Transverse colon (tissue), 4 donors: ENCODE measurements around the gene NOTCH1. TPM values are rescaled to one million over a fixed set of nuclear protein-coding genes. Genes with fewer than 3 reads are reported as not detected.

Source experiments
- DNase-seq: peaks from one replicate; pipeline ENCODE4 v3.0.0-alpha.2; 2019
- H3K27ac ChIP-seq, 4 donors: fragments of 200-600 bp; sonication (generic); 2 replicates each; pipeline ENCODE4 v1.5.1; 2016 to 2018; ENCODE audit warnings: inconsistent platforms in 4 of 4
- H3K27me3 ChIP-seq: fragments of 200-600 bp; sonication (generic); 2 replicates; pipeline ENCODE4 v1.5.1; 2017; ENCODE audit warnings: inconsistent platforms
- H3K36me3 ChIP-seq, 4 donors: fragments of 200-600 bp; sonication (generic); 2 replicates each; pipeline ENCODE4 v1.5.1; 2017 to 2019; ENCODE audit warnings: inconsistent platforms in 4 of 4
- H3K4me1 ChIP-seq, 4 donors: fragments of 200-600 bp; sonication (generic); 2 replicates each; pipeline ENCODE4 v1.5.1; 2017 to 2020; ENCODE audit warnings: inconsistent platforms in 4 of 4
- H3K4me3 ChIP-seq, 4 donors: fragments of 200-600 bp; sonication (generic); 1 replicate in 1 of 4; 2 replicates in 3 of 4; pipeline versions ENCODE4 v1.5.1 to v1.6.1; 2017 to 2019; ENCODE audit warnings: inconsistent platforms in 4 of 4
- H3K9me3 ChIP-seq, 2 donors: fragments of 200-600 bp; sonication (generic); 2 replicates each; pipeline ENCODE4 v1.5.1; 2017 to 2019; ENCODE audit warnings: inconsistent platforms in 2 of 2
- CTCF ChIP-seq, 5 experiments: fragments of 200-600 bp in 3 of 5; fragments of 450-650 bp in 2 of 5; sonication (generic) in 3 of 5; IDR thresholded peaks; 1 replicate in 2 of 5; 2 replicates in 3 of 5; pipeline ENCODE4 v1.5.1; 2016 to 2017; ENCODE audit warnings: antibody characterized with exemption in 5 of 5, inconsistent platforms in 3 of 5, mild to moderate bottlenecking in 2 of 5, moderate library complexity in 1 of 5
- EP300 ChIP-seq: sonication (generic); formaldehyde crosslinking; IDR thresholded peaks from one replicate; pipeline ENCODE4 v1.6.1; 2017; ENCODE audit warnings: antibody characterized with exemption, low read depth
- POLR2A ChIP-seq: fragments of 450-650 bp; IDR thresholded peaks from one replicate; pipeline ENCODE4 v1.6.1; 2016; ENCODE audit warnings: antibody characterized with exemption, mild to moderate bottlenecking, moderate library complexity
- POLR2AphosphoS5 ChIP-seq, 3 donors: sonication (generic); formaldehyde crosslinking; IDR thresholded peaks; one replicate each; pipeline ENCODE4 v1.6.1; 2016; ENCODE audit warnings: antibody characterized with exemption in 3 of 3
- WGBS, 2 donors: methylation state at CpG; one replicate each; pipeline ENCODE4 v1.1.5; 2018; ENCODE audit warnings: low coverage in 1 of 2; 5-methylcytosine and 5-hydroxymethylcytosine counted together
- in situ Hi-C, 4 donors: fragments of 200-750 bp; cut with MboI; loops; one replicate each; pipeline versions ENCODE4 v1.15.0 to v1.15.1; 2017; ENCODE audit warnings: low sequenced_read_pairs in 3 of 4, low pct_ligation_motif_present in 1 of 4, low pct_unique_long_range_greater_than_20kb in 1 of 4
- intact Hi-C: fragments of 100-400 bp; cut with DNase I; formaldehyde crosslinking; loops from one replicate; pipeline ENCODE4 v1.15.1; 2023; ENCODE audit warnings: low total_unique reads
- total RNA-seq, 4 donors: library from RNA; depleted of rRNA; stranded (reverse); fragments of >200 nt; gene quantifications; one replicate each; pipeline ENCODE4 v1.1.0, GENCODE V29; 2016

The NOTCH1 gene
- total RNA-seq, 4 donors from 2014 or later = 48.2 to 154 (median 98.2) TPM

- H3K36me3 ChIP-seq = no peaks in the 10 kb centered on the region
- intact Hi-C loops (no loop called here), in situ Hi-C loops (no loop called here)
- DNase-seq = no peak
- no peak overlapping the region for H3K4me3 ChIP-seq
- WGBS, 2 donors = 37% methylated on average over 30 of the region's 40 CpGs; no CpG with 5 or more reads in 1 of the 2 donors
- no peaks in the 10 kb centered on the region for H3K27me3 ChIP-seq
- no peaks in the 10 kb centered on the region for H3K9me3 ChIP-seq
- peaks cover 87 to 100% (median 96%) of the 10 kb centered on the region in 4 donors for H3K4me1 ChIP-seq
- TF ChIP-seq CTCF (IDR thresholded peaks at IDR 0.05) (no peak), EP300 (no peak), POLR2A (no peak), POLR2AphosphoS5 (IDR thresholded peaks at IDR 0.05) (no peak)
- peak overlapping the region; percentile 88 to 93 (median 88) for H3K27ac ChIP-seq
Measured at GRCh38 chr9:136529516-136530460, 16.1 kb downstream of the NOTCH1 start.

GRCh38 chr9:136528716-136529341 lies 17.0 kb downstream of the NOTCH1 start:
- no peak for DNase-seq
- Histone ChIP-seq H3K4me3 (no peak overlapping the region), H3K36me3 (no peaks in the 10 kb centered on the region), H3K4me1 (peaks cover 81 to 98% (median 96%) of the 10 kb centered on the region in 4 donors), H3K9me3 (no peaks in the 10 kb centered on the region), H3K27ac (peak overlapping the region; percentile 88 to 93 (median 88)), H3K27me3 (no peaks in the 10 kb centered on the region)
- 66 to 76% methylated on average over 3 to 10 of the region's 12 CpGs for WGBS, 2 donors
- in situ Hi-C loops = no loop called here
- intact Hi-C loops = no loop called here
- TF ChIP-seq POLR2AphosphoS5 (IDR thresholded peaks at IDR 0.05) (no peak), POLR2A (no peak), EP300 (no peak), CTCF (IDR thresholded peaks at IDR 0.05) (no peak)

GRCh38 chr9:136527721-136528710 lies 17.8 kb downstream of the NOTCH1 start:
- Histone ChIP-seq H3K4me1 (peaks cover 76 to 98% (median 96%) of the 10 kb centered on the region in 4 donors), H3K27me3 (no peaks in the 10 kb centered on the region), H3K9me3 (no peaks in the 10 kb centered on the region), H3K36me3 (no peaks in the 10 kb centered on the region), H3K4me3 (peak overlapping the region in 1 of 4 donors; percentile 10), H3K27ac (peak overlapping the region; percentile 88 to 93 (median 88))
- in situ Hi-C loops = no loop called here
- intact Hi-C loops = no loop called here
- whole genome bisulfite sequencing, 2 donors = 41 to 56% methylated on average over 8 to 25 of the region's 34 CpGs
- DNase-seq = peak; percentile 77
- TF ChIP-seq EP300 (no peak), POLR2AphosphoS5 (IDR thresholded peaks at IDR 0.05) (peak in 2 of 3 donors; percentile 41 to 65), POLR2A (peak; percentile 42), CTCF (IDR thresholded peaks at IDR 0.05) (no peak)
